ENCODE measurements around the gene GPATCH11.

DNA sequence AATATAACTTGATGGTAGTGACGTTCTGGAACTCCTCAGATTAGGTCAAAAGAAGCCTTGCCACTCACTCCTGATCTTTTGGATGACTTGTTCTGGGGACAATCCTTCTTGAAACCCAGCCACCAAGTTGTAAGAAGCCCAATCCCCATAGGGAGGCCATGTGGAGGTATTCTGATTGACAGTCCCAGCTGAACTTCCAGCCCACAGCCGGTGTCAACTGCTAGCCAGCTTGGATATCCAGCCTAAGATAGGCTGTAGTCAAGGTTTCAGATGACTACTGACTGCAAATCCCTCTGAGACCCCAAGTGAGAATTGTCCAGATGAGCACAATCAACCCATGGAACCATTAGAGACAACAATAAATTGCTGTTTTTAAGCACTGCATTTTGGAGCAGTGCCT, 41.1 kb downstream of the GPATCH11 start:
- no peak for TF ChIP-seq CTCF (IDR thresholded peaks at IDR 0.05)
- TF ChIP-seq POLR2AphosphoS5 (IDR thresholded peaks at IDR 0.05) = no peak
- TF ChIP-seq POLR2A (IDR thresholded peaks at IDR 0.05) = no peak
- TF ChIP-seq EP300 (IDR thresholded peaks at IDR 0.05) = no peak
